GM18951 (cell line): ENCODE measurements around the gene DUSP22.

Experiments
- POLR2A ChIP-seq: IDR thresholded peaks from 4 replicates; pipeline ENCODE4 v1.6.1; 2011; ENCODE audit warnings: mild to moderate bottlenecking; ENCODE audit not compliant: insufficient read length, insufficient read depth; ENCODE audit errors: extremely low read depth
- in situ Hi-C: fragments of 300-500 bp; cut with MboI; formaldehyde crosslinking; loops from one replicate; pipeline ENCODE4 v1.12.0; 2022; ENCODE audit warnings: low sequenced_read_pairs, mixed read lengths, inconsistent platforms; ENCODE audit not compliant: unreplicated experiment

The DUSP22 gene

DNA sequence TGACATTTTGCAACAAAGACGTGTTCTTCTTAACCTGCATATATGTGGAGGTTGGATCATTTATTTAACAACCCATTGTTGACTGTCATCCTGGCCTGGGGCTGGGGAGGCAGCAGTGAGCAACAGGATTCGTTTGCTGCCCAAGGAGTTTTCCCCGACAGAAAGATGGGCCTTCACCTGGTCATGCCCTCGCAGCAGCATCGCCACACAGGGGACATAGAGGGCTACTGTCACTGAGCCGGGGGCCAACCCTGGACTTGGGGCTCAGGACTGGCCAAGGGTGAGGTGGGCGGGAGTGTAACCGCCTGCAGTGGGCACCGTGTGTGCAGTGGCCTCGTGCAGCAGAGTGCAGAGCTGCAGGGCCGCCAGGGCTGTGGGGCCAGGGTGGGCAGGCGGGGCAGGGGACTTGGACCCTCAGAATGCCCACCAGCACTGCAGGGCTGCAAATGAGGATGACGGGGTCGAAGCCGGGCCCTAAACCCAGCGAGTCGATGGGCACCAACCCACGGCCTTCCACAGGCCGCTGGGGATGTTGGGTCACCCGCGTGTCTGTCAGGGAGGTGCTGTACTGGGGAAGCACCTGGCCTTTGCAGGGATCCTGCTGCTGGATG is 11.8 kb downstream of the DUSP22 start:
- no peak for TF ChIP-seq POLR2A
- in situ Hi-C loops, result no loop called here

- in situ Hi-C loops, result no loop called here
- no peak for TF ChIP-seq POLR2A
Measured at GRCh38 chr6:304833-305370, 12.6 kb downstream of the DUSP22 start.

GRCh38 chr6:305371-306206 is 13.3 kb downstream of the DUSP22 start:
- in situ Hi-C loops, result no loop called here
- no peak for TF ChIP-seq POLR2A

GRCh38 chr6:306641-307061 is 14.4 kb downstream of the DUSP22 start:
- in situ Hi-C loops, result no loop called here
- TF ChIP-seq POLR2A, result peak; percentile 28

GRCh38 chr6:307065-307814 is 15.0 kb downstream of the DUSP22 start:
- TF ChIP-seq POLR2A, result no peak
- in situ Hi-C loops, result no loop called here

- TF ChIP-seq POLR2A, result no peak
- in situ Hi-C loops, result no loop called here
Measured at GRCh38 chr6:307874-308273, 15.6 kb downstream of the DUSP22 start.

DNA sequence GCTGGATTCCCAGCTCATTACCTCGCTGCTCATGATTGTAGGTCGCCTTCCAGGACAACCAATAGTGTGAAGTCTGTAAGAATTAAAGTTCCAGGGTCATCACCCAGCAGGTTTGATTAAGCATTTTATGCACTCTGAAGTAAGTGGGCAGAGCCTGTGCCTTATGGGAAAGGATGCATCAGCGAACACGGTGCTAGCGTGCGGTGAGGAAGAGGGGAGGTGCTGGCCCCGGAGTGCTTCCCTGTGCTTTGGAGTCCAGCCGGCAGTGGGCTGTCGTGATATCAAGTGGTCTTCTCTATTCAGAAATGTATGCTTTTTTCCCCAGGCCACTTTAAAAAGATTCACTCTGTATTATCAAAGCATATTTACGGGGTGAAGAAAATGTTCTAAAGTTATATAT is 16.0 kb downstream of the DUSP22 start:
- TF ChIP-seq POLR2A, result no peak
- in situ Hi-C loops, result no loop called here

DNA sequence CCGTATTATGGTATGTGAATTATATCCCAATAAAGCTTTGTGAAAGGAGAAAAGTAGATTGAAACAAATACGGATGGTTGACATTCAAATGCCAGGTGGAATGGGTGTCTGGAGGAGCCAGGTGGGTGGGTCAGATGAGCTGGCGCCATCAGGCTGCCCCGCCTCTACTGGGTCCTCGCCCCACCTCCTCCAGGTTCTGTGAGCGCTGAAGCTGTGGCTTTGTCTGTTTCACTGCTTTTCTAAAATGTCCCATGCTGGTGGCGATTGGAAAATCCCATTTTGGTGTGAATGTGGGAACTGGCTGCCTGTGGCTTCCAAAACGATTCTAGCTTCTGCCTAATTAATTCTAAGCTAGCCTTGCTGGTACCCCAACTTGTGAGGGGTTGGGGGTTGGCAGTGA is 16.5 kb downstream of the DUSP22 start:
- in situ Hi-C loops, result no loop called here
- TF ChIP-seq POLR2A, result no peak

GRCh38 chr6:309947-310346 is 17.7 kb downstream of the DUSP22 start:
- in situ Hi-C loops, result no loop called here
- TF ChIP-seq POLR2A, result no peak

- in situ Hi-C loops, result no loop called here
- no peak for TF ChIP-seq POLR2A
Measured at GRCh38 chr6:310671-311070, 18.4 kb downstream of the DUSP22 start.

DNA sequence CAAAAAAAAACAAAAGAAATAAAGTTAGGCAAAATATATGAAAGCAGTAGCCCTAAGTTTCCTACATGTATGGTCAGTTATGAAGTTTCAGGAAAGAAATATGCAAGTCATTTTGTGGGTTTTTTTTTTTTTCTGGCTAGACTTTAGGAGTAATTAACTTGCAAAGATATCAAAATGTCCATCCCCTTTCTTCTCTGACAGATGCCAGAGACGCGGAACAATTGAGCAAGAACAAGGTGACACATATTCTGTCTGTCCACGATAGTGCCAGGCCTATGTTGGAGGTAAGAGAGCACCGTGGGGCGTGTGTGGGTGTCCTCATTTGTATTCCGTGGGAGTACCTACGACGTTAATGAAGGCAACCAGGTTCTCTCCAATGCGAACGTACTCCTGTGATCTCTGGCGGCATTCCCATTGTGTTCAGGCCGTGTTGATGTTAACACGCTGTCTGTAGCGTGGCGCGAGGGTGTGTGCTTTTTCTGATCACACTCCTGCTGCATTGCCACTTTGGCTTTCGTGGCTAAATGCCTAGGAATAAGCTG is 19.5 kb downstream of the DUSP22 start:
- in situ Hi-C loops, result no loop called here
- TF ChIP-seq POLR2A, result no peak

DNA sequence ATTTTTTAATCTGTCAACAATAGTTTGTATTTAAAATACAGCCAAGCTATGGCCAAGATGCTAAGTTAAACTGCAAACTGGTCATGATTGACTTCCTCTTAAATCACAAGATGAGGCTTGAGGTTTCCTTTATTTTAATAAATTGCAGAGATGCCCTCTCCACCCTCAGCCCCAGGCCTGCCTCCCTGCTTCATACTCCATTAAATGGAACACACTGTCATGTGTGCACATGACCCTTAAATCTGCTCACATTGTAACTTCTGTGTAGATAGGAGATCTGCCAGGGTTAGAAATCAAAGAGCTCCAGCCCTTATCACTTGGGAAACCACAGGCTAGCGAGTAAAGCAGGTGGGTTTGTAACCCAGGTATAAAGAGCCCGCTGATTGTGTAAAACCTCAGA is 20.8 kb downstream of the DUSP22 start:
- TF ChIP-seq POLR2A, result no peak
- in situ Hi-C loops, result no loop called here

- in situ Hi-C loops, result no loop called here
- no peak for TF ChIP-seq POLR2A
Measured at GRCh38 chr6:313917-314316, 21.6 kb downstream of the DUSP22 start.

GRCh38 chr6:314377-314776 is 22.1 kb downstream of the DUSP22 start:
- in situ Hi-C loops, result no loop called here
- TF ChIP-seq POLR2A, result no peak

DNA sequence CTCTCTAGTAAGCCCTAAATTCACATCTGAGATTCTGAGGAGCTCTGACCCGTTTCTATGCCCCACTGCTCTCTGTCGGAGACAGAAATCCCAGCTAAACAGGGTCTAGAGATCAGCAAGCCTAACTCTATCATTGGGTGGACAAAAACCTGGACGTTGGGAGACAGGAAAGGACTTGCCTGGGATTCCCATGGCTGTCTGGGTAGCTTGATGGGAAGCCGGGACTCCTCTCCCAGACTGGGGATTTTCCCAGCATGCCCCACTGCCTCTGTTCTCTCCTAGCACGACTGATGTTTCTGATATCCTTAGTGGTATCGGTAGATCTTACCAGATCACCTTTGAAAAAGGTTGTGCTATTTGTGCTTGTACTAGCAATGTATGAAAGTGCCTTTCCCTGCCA is 22.9 kb downstream of the DUSP22 start:
- no peak for TF ChIP-seq POLR2A
- in situ Hi-C loops, result no loop called here
